HG03175 (cell line): Measurements from ENCODE around the gene MSH5.

Experiments
- ATAC-seq: cut with Tn5 transposase; IDR thresholded peaks from one replicate; pipeline ENCODE4 v1.9.1; 2021; ENCODE audit warnings: mild to moderate bottlenecking, moderate library complexity; ENCODE audit not compliant: unreplicated experiment

MSH5 gene

GRCh38 chr6:31728767-31729514, 10.9 kb upstream of the MSH5 start, which contains the start of gene DDAH2:
DDAH2 (minus strand) TSS chr6:31729299; CDS start chr6:31729161, 138 bp downstream.
- no peak for ATAC-seq

DNA sequence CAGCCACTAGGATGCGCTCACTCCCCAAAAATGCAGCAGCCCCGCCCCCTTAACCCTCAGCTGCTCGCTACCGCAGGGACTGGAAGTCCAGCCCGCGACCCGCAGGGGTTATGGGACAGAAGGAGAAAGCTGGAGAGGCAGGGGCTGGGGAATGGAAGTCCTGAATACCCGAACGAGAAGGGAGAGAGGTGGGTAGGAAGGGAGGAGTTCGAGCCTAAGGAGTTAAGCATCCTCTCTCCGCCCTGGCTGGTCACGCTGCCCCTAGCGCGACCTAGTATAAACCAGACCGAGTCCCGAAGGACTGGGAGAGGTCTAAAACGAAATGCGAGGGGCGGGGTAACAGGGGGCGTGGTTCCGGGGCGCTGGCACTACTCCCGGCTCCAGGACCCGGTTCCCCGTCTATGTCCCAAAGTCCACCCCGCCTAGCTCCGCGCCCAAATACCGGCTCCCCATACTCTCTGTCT, 10.3 kb upstream of the MSH5 start:
- peak; percentile 43 for ATAC-seq

- peak; percentile 28 for ATAC-seq
These were observed 9.7 kb upstream of the MSH5 start for GRCh38 chr6:31729979-31730630.

GRCh38 chr6:31730631-31731086, 9.1 kb upstream of the MSH5 start:
- no peak for ATAC-seq

DNA sequence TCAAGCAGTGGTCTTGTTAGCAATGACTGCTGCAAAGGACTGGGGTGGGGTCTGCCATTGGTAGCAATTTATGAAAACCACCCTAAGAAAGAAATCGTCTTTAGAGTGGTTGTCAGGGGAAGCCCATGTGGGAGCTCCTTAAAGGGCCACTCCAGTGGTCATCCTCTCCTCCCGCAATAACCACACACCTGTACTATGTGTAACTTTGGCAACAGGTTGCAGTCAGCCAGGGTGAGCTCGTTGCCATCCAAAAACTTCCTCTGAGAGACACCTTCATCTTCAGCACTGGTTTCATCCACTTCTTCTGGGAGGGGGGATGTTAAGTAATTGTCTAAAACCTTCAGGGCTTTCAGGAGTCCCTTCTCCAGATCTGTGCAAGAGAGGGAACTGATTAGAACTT, 7.8 kb upstream of the MSH5 start:
- ATAC-seq = no peak

DNA sequence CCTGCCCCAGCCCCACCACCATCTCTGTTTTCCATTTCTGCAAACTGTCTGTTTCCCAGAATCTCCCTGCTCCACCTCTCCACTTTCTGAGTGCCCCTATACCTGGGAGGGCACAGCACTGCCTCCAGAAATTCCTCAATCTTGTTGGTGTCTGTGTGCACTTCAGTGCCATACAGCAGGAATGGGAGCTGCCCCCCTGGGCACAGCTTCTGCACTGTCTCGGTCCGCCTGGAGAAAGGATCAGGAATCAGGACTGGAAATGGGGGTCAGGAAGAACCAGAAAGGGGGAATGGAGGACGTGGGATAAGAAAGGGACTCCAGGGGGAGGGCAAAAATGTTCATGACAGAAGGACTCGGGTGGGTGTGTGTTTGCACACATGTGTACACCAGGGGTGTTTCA, 6.1 kb upstream of the MSH5 start:
- ATAC-seq = no peak

GRCh38 chr6:31734247-31734820, 5.5 kb upstream of the MSH5 start:
- no peak for ATAC-seq

DNA sequence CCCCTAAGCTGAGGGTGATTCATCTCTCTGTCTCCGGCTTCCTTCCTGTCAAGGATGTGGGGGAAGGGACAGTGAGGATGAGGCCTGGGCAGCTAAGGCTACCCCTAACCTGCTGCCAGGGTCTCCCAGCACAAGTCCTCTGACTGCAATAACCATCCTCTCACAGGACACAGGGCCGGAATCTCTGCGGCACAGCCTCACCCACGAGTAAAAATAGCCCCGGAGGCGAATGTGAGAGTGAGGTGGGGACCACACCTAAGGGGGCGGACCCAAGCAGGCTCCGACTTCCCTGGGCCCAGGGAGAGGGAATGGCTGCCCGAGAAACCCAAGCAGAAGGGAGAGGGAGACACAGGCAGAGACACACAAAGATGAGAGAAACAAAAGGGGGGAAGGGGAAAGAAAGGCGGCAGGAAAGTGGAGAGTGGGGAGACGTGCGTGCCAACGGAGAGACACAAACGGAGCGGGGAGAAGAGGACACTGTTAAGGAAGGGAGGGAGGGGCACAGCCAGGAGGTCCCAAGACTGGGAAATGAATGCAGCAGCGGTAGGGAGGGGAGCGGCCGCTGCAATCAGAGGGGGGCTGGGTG, 4.9 kb upstream of the MSH5 start:
- peak; percentile 23 for ATAC-seq

DNA sequence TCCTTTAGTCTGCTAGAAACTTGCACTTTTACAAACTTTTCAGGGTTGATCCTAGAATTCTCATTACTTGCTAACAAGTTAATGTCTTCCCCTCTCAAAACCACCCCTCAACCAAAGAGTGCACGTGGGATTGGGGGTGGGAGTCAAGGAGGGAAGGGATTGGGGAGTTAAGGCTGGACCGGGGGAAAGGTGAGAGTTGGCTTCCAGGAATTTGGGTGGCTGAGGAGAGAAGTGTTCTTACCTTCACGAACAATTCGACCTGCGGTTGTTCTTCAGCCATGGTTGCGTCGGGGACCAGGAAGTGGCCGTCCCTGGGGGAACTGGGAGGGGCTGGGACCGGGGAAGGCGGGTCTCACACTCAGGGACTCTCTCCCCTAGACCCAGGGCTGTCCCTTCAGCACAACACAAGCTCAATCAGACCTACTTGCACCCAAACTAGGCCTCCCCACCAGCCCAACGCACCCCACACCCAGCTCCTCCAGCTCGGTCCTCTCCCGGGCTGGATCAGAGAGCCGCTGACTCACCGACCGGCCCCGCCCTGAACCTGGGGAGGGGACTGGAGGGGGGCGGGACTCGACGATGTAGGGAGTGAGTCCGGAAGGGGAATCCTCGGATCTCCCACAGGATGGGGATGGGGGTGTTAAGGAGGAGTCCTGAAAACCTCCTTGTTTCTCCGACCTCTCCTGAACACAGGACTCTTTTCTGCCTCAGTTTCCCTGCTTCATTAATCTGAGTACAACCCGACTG, 3.6 kb upstream of the MSH5 start, which contains the start of gene CLIC1:
Gene CLIC1, minus strand, starts transcription at position 510 of the 747 bp plus-strand sequence. Its CDS starts 230 bp downstream, at position 280.
- ATAC-seq = peak; percentile 27

GRCh38 chr6:31736768-31737314, 3.0 kb upstream of the MSH5 start:
- no peak for ATAC-seq

DNA sequence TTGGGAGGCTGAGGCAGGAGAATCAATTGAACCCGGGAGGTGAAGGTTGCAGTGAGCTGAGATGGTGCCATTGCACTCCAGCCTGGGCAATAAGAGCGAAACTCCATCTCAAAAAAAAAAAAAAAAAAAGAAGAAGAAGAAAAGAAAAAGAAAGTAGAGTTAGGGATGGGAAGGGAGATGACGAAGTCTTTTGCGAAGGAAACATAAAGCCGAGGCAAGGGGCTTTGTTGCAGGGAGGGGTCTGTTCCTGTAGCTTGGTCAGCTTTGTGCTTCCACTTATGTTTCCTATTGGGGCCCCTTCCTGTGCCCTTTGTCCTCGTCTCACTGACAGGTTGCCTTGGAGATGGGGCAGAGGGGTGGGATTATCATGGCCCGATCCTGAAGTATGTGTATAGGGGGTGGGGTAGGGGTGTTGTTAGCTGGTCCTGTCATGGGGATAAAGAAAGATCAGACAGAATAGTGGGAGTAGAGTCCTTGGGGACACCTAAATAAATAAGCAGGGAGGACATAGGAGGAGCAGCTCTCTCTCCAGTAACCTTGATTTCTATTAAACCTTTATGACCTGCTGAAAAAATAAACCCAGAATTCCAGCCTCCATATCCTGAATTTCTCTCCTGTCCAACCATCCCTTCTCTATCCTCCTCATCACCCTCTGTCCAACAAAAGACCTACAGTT, 2.4 kb upstream of the MSH5 start:
- no peak for ATAC-seq

DNA sequence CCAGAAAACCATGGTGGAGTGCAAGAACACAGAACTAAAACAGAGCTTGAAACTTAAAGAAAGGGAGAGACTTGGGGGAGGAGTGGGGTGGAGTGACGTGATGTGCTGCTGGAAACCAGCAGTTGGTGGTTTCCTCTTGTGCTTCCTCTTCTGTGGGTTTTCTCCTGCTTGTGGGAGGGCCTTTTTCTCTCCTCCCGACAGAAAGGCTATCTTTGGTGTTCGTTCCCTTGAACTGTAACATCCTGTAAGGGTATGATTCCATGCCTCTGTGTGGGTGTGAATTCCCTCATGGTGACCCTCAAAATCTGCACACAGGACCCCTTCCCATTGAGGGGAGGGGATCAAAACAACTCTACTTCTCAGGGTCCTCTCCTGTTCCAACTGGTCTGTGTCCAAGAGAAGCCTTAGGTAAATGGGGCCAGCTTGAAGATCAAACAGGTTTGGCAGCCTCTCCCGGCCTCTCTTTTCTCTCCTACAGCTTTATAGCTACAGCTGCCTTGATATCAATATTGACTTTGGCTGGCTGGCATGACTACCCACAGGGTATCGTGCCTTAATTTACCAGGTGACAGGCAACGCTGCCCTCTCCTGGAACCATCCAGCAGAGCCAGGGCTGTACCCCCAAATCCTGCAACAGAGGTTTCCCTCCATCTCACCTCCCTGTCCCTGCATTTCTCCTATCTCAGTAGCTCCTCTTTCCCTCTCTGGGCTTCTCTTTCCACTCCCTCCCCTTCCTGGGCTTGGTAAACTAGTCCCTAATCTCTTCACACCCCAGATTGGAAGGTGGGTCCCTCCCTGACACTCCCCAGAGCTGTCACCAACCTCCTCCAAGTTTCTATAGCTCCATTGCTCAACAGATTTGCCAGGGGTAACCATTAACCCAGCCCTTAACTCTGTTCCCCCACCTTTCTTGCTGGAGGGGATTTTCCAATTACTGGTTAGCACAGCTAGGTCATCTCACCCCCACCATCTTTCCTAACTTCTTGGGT, 1.5 kb upstream of the MSH5 start:
- no peak for ATAC-seq

DNA sequence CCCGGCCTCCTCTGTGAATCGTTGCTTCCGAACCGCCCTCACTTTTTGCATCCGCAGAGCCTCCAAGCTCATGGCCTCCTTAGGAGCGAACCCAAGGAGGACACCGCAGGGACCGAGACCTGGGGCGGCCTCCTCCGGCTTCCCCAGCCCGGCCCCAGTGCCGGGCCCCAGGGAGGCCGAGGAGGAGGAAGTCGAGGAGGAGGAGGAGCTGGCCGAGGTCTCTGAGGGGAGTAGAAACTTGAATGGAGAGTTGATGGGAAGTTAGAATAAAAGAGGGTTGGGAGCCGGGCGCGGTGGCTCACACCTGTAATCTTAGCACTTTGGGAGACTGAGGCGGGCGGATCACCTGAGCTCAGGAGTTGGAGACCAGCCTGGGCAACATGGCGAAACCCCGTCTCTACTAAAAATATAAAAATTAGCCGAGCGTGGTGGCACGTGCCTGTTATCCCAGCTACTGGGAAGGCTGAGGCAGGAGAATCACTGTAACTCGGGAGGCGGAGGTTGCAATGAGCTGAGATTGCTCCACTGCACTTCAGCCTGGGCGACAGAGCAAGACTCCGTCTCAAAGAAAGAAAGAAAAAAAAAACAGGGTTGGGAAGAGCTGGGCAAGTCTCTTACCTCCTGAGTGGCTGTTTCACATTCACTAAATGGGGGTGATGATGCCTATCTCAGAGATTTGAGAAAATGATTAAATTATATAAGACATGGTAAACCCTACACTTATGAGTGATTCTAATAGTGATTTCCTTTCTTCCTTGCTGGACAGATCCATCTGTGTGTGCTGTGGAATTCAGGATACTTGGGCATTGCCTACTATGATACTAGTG, 805 bp downstream of the MSH5 start:
- ATAC-seq = no peak

- no peak for ATAC-seq
These were observed 2.0 kb downstream of the MSH5 start for GRCh38 chr6:31741815-31742214.

DNA sequence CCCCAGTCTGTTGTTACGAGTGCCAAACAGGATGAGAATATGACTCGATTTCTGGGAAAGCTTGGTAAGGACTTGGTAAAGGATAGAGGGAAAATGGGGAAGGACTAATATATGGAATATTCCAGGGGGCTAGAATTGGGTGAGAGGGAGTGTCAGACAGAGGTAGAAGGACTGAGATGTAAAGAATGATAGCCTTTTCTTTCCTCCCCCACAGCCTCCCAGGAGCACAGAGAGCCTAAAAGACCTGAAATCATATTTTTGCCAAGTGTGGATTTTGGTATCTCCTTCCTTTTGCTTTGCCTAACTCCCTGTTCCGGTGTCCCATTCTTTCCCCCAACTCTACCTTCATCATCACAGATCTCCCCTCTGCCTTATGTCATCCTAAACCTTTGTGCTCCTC, 3.1 kb downstream of the MSH5 start:
- ATAC-seq = no peak

DNA sequence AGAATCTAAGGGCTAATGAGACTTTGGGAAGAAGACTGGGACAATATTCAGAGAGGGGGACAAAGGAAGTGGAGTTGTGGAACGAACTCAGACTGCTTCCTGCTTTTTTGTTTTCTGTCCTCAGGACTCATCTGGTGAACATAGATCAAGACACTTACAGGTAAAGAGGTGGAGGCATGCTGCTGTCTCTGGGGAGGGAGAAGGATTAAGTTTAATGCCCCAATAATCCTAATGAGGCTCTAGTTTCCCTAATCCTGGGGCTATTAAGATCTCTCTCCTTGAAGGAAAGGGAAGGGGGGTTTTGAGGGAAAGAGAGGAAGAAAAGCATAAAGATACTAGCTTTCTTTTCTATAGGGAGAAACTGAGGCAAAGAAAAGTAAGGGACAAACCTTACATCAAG, 4.6 kb downstream of the MSH5 start:
- no peak for ATAC-seq

DNA sequence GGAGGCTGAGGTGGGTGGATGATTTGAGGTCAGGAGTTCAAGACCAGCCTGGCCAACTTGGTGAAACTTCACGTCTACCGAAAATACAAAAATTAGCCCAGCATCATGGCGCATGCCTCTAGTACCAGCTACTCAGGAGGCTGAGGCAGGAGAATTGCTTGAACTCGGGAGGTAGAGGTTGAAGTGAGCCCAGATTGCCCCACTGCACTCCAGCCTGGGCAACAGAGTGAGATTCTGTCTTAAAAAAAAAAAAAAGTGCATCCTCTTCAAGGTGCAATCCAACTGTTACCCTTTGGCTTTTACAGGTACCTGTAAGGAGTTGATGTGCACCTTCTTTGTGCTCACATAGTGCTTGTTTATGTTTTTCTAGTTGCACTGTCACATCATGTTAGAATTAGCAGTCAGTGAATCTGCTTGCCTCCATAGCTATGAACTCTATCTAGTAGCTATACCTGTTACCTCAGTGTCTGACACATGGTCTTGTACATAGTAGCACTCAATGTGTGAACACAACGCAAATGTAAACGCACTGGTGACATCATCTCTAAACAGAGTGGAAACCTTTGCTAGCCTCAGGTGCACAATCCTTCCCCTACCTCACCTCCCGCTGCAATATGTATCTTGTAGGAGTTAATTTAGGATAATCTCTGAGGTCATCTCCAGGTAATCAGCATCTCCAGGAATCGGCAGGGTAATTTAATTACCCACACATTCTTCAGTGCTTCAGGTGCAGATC, 9.7 kb downstream of the MSH5 start:
- ATAC-seq = no peak
